UCSD-AML1 (cell line): ENCODE results near the gene P2RX2.

Experiments
- DNase-seq: peaks from one replicate; lab custom pipeline; 2025; ENCODE audit not compliant: unreplicated experiment; lab: John Stamatoyannopoulos, UW

Gene P2RX2

GRCh38 chr12:132619386-132620112, 973 bp downstream of the P2RX2 start:
- no peak for DNase-seq

DNA sequence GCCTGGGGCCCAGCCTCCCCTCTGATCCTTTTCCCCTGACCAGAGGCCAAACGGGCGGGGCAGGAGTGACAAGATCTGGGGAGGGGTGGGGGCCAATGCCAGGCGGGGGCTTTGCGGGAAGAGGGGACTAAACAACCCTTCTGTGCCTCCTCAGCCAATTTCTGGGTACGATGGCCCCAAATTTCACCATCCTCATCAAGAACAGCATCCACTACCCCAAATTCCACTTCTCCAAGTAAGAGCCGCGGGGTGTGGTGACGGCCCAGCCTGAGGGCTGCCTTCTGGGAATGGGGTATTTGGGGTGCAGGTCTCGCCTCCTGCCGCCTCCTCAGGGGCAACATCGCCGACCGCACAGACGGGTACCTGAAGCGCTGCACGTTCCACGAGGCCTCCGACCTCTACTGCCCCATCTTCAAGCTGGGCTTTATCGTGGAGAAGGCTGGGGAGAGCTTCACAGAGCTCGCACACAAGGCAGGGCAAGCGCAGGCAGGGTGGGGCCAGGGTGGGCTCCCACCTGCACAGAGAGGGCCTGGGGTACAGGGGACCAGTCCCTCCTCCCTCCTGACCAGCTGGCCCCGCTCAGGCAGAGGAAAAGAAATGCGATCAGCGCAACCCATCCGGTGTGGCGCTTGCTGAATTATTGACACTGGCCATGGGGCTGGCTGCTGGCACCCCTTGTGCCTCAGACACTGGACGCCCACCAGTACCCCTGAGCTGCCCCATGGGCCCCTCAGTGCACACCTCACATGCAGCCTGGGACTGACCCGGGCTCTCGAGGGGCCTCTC, 1.7 kb downstream of the P2RX2 start:
- DNase-seq, result no peak

- no peak for DNase-seq
Measured at GRCh38 chr12:132620899-132621656, 2.5 kb downstream of the P2RX2 start.

- DNase-seq, result no peak
Measured at GRCh38 chr12:132621657-132622435, 3.3 kb downstream of the P2RX2 start.

DNA sequence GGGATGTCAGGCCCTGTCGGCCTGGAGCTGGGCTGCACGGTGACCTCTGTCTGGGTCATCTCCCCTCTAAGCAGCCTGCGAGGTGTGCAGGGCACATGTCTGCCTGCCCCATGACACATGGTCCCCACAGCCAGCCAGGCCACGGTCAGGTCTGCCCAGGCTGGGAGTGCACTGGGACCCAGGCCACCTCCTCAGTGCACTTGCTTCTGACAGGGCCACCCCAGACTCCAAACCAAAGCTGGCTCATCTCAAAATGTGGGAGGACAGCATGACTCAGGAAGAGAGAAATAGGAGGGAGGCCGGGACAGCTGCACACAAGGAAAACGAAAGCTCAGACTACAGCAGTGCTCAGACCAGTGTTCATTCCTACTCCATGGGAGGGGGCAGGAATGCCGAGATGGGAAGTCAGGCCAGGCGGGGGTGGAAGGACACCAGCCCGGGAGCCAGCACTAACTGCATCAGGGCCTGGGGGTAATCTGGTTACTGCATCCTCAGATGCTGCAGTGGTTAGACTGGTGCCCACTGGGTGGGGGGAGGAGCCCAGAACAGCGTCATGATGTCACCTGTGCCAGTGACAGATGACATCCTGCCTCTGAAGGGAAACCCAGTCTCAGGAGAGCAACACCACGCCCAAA, 4.0 kb downstream of the P2RX2 start:
- DNase-seq, result no peak

- DNase-seq, result no peak
Measured at GRCh38 chr12:132623072-132623869, 4.7 kb downstream of the P2RX2 start.

DNA sequence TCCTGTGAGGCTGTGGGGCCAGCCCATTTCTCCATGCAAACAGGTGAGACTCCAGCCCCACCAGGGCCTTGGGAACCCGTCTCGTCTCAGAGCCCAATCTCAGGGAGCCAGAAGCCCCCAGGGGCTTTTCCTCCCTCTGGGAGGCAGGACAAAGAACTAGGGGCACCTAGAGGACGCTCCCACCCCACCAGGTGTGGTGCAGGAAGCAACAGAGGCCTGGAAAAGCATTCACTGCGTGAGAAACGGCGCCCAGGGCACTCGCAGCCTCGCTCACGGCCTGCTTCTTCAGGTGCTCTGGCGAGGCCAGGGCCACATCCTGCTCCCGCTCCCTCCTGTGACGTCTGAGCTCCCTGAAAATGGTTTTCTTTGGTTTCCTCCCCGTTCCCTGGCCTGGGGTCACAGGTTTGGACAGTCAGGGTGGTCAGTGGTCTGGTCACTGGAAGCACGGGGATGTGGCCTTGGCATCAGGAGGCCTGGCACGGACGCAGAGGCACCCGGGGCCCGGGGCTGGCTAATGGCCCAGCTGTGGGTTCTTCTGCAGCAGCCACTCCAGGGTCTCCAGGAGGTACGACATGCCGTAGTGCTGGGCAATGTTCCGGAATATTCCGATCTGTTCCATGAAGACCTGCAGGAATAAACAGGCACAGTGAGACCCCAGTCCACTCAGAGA, 5.7 kb downstream of the P2RX2 start:
- no peak for DNase-seq

- no peak for DNase-seq
Measured at GRCh38 chr12:132624910-132625630, 6.5 kb downstream of the P2RX2 start.

GRCh38 chr12:132625731-132626430, 7.3 kb downstream of the P2RX2 start:
- DNase-seq, result no peak

- DNase-seq, result no peak
Measured at GRCh38 chr12:132629330-132629729, 10.8 kb downstream of the P2RX2 start.

DNA sequence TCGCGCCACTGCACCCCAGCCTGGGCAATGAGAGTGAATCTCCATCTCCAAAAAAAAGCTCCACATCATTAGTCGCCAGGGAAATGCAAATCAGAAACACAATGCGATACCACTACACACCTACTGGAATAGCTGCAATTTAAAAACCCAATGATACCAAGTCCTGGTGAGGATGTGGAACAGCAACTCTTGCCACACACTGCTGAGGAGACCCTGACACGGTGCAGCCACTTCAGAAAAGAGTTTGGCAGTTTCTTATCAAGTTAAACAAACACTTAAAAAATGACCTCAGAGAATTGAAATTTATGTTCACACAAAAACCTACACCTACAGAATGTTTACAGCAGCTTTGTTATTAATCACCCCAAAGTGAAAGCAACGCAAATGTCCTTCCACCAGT, 12.1 kb downstream of the P2RX2 start:
- DNase-seq, result no peak

- DNase-seq, result no peak
Measured at GRCh38 chr12:132631666-132632065, 13.1 kb downstream of the P2RX2 start.

DNA sequence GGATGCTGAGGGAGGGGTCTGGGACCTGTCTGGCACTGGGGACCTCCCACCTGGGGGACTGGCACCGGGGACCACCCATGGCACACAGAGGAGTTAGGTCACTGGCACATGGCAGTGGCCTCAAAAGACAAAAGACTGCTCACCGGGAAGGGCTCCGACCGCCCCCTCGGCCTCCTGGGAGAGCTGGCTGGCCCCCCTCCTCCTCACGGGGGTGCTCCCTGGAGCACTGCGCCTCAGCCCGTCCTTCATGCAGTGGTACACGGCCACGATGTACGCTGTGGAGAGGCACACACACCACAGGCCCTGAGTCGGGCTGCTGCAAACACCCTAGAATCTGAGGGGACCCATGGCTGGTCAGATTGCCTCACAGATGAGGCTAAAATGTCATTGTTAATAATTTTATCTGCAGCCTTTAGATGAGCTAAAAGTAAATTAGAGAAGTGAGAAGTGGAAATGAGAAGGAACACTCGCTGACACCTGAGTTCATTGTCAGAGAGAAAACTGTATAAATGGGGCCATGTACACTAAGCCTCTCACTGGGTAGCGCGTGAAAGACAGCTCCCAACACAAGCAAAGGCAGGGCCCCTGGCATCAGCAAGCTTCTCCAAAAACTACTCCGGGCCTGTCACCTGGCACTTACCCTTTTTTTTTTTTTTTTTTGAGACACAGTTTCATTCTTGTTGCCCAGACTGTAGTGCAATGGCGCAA, 14.1 kb downstream of the P2RX2 start:
- DNase-seq, result no peak

- no peak for DNase-seq
Measured at GRCh38 chr12:132633398-132633797, 14.8 kb downstream of the P2RX2 start.

GRCh38 chr12:132633901-132634300, 15.3 kb downstream of the P2RX2 start:
- no peak for DNase-seq

GRCh38 chr12:132634411-132634990, 15.9 kb downstream of the P2RX2 start:
- no peak for DNase-seq
